ENCODE results near the gene GAS2L3.
"Not testable (repeated sequence)": the region's sequence is repeated elsewhere in the genome, so short reads cannot be mapped to it uniquely, and the experiment has no call there.

GAS2L3 gene

GRCh38 chr12:100602997-100603396 is 29.5 kb downstream of the GAS2L3 start:
- H3K27ac Mint-ChIP-seq, result not testable (repeated sequence)

DNA sequence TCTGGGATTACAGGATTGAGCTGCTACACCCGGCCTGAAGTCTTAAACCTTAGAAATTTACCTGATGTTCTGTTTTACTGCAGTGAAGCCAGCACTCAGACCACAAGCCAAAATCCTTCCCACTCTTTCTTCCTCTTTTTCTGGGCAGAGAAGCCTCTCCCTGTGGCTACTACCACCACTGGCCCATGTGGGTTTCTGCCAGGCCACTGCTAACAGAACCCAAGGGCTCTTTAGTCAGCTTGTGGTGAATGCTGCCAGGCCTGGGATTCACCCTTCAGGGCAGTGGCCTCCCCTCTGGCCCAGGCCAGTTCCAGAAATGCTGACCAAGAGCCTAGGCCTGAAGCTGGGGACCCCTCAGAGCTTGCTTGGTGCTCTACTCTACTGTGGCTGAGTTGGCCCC is 35.3 kb downstream of the GAS2L3 start:
- Mint-ChIP-seq H3K4me1 (ENCODE audit: low read depth) (no peaks in the 10 kb centered on the region), H3K9me3 (no peaks in the 10 kb centered on the region), H3K27ac (no peak overlapping the region), H3K36me3 (ENCODE audit: low read depth) (no peaks in the 10 kb centered on the region), H3K27me3 (ENCODE audit: low read depth) (no peaks in the 10 kb centered on the region), H3K4me3 (no peak overlapping the region)

More at GRCh38 chr12:100602997-100603396, 29.5 kb downstream of the GAS2L3 start:
- H3K4me3 Mint-ChIP-seq; H3K36me3 Mint-ChIP-seq (ENCODE audit: low read depth); H3K9me3 Mint-ChIP-seq; H3K4me1 Mint-ChIP-seq (ENCODE audit: low read depth); H3K27me3 Mint-ChIP-seq (ENCODE audit: low read depth): not testable (repeated sequence)

- no peak overlapping the region for H3K4me3 Mint-ChIP-seq
- H3K27ac Mint-ChIP-seq, result no peak overlapping the region
- H3K9me3 Mint-ChIP-seq, result no peaks in the 10 kb centered on the region
Observed at GRCh38 chr12:100610666-100611430, 37.4 kb downstream of the GAS2L3 start.

DNA sequence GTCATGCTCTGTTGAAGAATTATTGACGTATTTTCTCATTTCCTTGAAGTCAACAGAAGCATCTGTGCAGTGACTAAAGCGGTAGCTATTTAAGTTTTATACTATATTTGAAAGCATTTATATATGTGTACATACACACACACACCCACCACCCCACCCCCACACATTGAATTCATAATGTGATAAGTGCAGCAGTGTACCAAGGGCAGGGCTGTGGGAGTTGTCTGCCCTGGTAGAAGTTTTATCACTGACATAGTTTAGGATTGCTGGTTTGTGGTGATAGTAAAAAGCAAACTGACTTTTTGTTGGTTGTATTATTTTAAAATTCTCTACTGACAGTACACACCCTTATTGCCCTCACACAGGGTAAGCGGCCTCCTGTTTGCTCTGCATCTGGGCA is 39.1 kb downstream of the GAS2L3 start:
- Mint-ChIP-seq H3K4me1 (ENCODE audit: low read depth) (no peaks in the 10 kb centered on the region), H3K27ac (no peak overlapping the region), H3K27me3 (ENCODE audit: low read depth) (no peaks in the 10 kb centered on the region)

More at GRCh38 chr12:100610666-100611430, 37.4 kb downstream of the GAS2L3 start:
- Mint-ChIP-seq H3K27me3 (ENCODE audit: low read depth) (no peaks in the 10 kb centered on the region), H3K36me3 (ENCODE audit: low read depth) (no peaks in the 10 kb centered on the region), H3K4me1 (ENCODE audit: low read depth) (no peaks in the 10 kb centered on the region)

DNA sequence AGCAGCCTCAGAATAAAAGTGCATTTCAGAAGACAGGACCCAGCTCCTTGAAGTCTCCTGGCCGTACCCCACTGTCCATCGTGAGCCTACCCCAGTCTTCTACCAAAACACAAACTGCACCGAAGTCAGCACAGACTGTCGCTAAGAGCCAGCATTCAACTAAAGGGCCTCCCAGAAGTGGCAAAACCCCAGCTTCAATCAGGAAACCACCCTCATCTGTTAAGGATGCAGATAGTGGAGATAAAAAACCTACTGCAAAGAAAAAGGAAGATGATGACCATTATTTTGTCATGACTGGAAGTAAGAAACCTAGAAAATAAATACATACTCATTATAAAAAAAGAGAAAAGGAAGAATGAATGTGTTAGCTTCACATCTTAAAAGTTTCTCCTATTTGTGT is 51.1 kb downstream of the GAS2L3 start:
- no peak overlapping the region for H3K27ac Mint-ChIP-seq
- peaks cover 3% of the 10 kb centered on the region for H3K4me1 Mint-ChIP-seq (ENCODE audit: low read depth)
- no peaks in the 10 kb centered on the region for H3K36me3 Mint-ChIP-seq (ENCODE audit: low read depth)
- H3K27me3 Mint-ChIP-seq (ENCODE audit: low read depth), result peaks cover 4% of the 10 kb centered on the region
- H3K4me3 Mint-ChIP-seq, result no peak overlapping the region
- H3K9me3 Mint-ChIP-seq, result no peaks in the 10 kb centered on the region

More for the DNA sequence above, 39.1 kb downstream of the GAS2L3 start:
- no peaks in the 10 kb centered on the region for H3K36me3 Mint-ChIP-seq (ENCODE audit: low read depth)
- H3K4me3 Mint-ChIP-seq, result no peak overlapping the region
- H3K9me3 Mint-ChIP-seq, result no peaks in the 10 kb centered on the region

- Mint-ChIP-seq H3K4me1 (ENCODE audit: low read depth) (no peaks in the 10 kb centered on the region), H3K27me3 (ENCODE audit: low read depth) (no peaks in the 10 kb centered on the region), H3K4me3 (no peak overlapping the region), H3K27ac (no peak overlapping the region), H3K36me3 (ENCODE audit: low read depth) (no peaks in the 10 kb centered on the region), H3K9me3 (peaks cover 9% of the 10 kb centered on the region)
Observed at GRCh38 chr12:100632445-100632892, 59.0 kb downstream of the GAS2L3 start.

- H3K4me3 Mint-ChIP-seq; H3K4me1 Mint-ChIP-seq (ENCODE audit: low read depth); H3K27ac Mint-ChIP-seq; H3K9me3 Mint-ChIP-seq; H3K27me3 Mint-ChIP-seq (ENCODE audit: low read depth); H3K36me3 Mint-ChIP-seq (ENCODE audit: low read depth): not testable (repeated sequence)
Observed at GRCh38 chr12:100633082-100633785, 59.8 kb downstream of the GAS2L3 start.

- H3K27ac Mint-ChIP-seq, result no peak overlapping the region
- no peaks in the 10 kb centered on the region for H3K4me1 Mint-ChIP-seq (ENCODE audit: low read depth)
- H3K9me3 Mint-ChIP-seq, result peaks cover 4% of the 10 kb centered on the region
- no peak overlapping the region for H3K4me3 Mint-ChIP-seq
- no peaks in the 10 kb centered on the region for H3K27me3 Mint-ChIP-seq (ENCODE audit: low read depth)
- H3K36me3 Mint-ChIP-seq (ENCODE audit: low read depth), result no peaks in the 10 kb centered on the region
Observed at GRCh38 chr12:100643246-100643645, 69.8 kb downstream of the GAS2L3 start.

DNA sequence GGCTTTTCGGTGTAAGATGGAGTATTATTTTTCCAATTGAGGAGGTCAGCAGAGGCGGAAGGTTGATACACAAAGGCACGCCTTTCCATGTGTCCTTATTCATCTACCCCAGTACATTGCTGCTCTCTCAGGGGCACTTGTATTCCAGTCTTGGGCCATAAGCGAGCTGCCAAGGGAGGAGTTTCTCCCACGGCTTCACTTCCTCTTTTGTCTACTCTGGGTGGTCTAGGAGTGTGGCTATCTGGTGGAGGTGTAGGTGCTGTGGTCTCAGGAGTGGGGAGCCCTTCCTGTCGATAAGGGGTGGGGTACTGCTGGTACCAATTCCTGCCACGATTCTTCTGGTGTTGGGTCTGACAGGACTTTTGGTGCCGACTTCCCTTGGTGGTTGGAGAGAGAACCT is 73.4 kb downstream of the GAS2L3 start:
- H3K4me3 Mint-ChIP-seq, result no peak overlapping the region
- H3K27me3 Mint-ChIP-seq (ENCODE audit: low read depth), result no peaks in the 10 kb centered on the region
- H3K4me1 Mint-ChIP-seq (ENCODE audit: low read depth), result no peaks in the 10 kb centered on the region
- peaks cover 4% of the 10 kb centered on the region for H3K9me3 Mint-ChIP-seq
- no peak overlapping the region for H3K27ac Mint-ChIP-seq
- no peaks in the 10 kb centered on the region for H3K36me3 Mint-ChIP-seq (ENCODE audit: low read depth)

- no peak overlapping the region for H3K27ac Mint-ChIP-seq
- no peaks in the 10 kb centered on the region for H3K4me1 Mint-ChIP-seq (ENCODE audit: low read depth)
- H3K36me3 Mint-ChIP-seq (ENCODE audit: low read depth), result no peaks in the 10 kb centered on the region
- no peak overlapping the region for H3K4me3 Mint-ChIP-seq
- no peaks in the 10 kb centered on the region for H3K9me3 Mint-ChIP-seq
- H3K27me3 Mint-ChIP-seq (ENCODE audit: low read depth), result no peaks in the 10 kb centered on the region
Observed at GRCh38 chr12:100651108-100651507, 77.6 kb downstream of the GAS2L3 start.

DNA sequence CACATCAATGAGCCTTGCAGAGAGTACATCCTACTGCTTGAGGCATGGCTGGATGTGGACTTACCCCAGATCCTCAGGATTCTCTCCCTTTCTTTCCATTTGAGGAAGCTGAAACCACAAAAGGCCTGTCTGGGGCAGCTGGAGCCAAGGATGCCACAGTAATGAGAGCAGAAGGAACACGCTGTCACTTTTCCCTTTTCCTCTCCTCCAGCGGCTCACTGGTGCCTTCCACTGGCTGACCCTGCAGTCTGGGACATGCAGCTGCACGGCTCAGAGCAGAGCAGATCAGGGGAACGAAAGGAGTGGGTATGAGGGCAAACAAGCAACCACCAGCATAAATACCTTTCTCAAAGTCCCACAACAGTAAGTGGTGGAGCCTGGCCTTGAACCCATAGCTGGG is 78.2 kb downstream of the GAS2L3 start:
- Mint-ChIP-seq H3K27ac (no peak overlapping the region), H3K27me3 (ENCODE audit: low read depth) (no peaks in the 10 kb centered on the region), H3K9me3 (no peaks in the 10 kb centered on the region), H3K4me1 (ENCODE audit: low read depth) (no peaks in the 10 kb centered on the region), H3K36me3 (ENCODE audit: low read depth) (no peaks in the 10 kb centered on the region), H3K4me3 (no peak overlapping the region)

- H3K36me3 Mint-ChIP-seq (ENCODE audit: low read depth), result no peaks in the 10 kb centered on the region
Observed at GRCh38 chr12:100652488-100652887, 79.0 kb downstream of the GAS2L3 start.

DNA sequence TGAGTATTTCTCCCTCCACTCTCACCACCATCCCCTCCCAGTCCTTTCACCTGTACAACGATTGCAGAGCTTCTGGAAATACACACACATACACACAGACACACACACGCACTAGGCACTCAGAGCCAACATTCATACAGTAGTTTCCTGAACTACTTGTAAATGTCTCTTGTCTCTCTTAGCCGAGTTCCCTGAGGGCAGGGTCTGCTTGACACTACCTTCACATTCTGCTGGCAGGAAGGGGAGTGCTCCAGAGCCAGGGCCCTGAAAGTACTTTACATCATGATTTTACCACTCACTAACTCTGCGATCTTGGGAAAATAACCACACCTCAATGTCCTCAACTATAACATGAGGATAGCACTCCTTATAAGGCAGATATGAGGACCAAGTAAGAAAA is 82.7 kb downstream of the GAS2L3 start:
- Mint-ChIP-seq H3K4me1 (ENCODE audit: low read depth) (no peaks in the 10 kb centered on the region), H3K4me3 (no peak overlapping the region), H3K9me3 (no peaks in the 10 kb centered on the region), H3K36me3 (ENCODE audit: low read depth) (no peaks in the 10 kb centered on the region), H3K27ac (no peak overlapping the region), H3K27me3 (ENCODE audit: low read depth) (no peaks in the 10 kb centered on the region)

More at GRCh38 chr12:100652488-100652887, 79.0 kb downstream of the GAS2L3 start:
- Mint-ChIP-seq H3K9me3 (no peaks in the 10 kb centered on the region), H3K4me1 (ENCODE audit: low read depth) (no peaks in the 10 kb centered on the region), H3K27me3 (ENCODE audit: low read depth) (no peaks in the 10 kb centered on the region), H3K4me3 (no peak overlapping the region), H3K27ac (no peak overlapping the region)

- Mint-ChIP-seq H3K4me1 (ENCODE audit: low read depth) (no peaks in the 10 kb centered on the region), H3K4me3 (no peak overlapping the region), H3K9me3 (no peaks in the 10 kb centered on the region), H3K27me3 (ENCODE audit: low read depth) (no peaks in the 10 kb centered on the region), H3K36me3 (ENCODE audit: low read depth) (no peaks in the 10 kb centered on the region), H3K27ac (no peak overlapping the region)
Observed at GRCh38 chr12:100656856-100657255, 83.4 kb downstream of the GAS2L3 start.

DNA sequence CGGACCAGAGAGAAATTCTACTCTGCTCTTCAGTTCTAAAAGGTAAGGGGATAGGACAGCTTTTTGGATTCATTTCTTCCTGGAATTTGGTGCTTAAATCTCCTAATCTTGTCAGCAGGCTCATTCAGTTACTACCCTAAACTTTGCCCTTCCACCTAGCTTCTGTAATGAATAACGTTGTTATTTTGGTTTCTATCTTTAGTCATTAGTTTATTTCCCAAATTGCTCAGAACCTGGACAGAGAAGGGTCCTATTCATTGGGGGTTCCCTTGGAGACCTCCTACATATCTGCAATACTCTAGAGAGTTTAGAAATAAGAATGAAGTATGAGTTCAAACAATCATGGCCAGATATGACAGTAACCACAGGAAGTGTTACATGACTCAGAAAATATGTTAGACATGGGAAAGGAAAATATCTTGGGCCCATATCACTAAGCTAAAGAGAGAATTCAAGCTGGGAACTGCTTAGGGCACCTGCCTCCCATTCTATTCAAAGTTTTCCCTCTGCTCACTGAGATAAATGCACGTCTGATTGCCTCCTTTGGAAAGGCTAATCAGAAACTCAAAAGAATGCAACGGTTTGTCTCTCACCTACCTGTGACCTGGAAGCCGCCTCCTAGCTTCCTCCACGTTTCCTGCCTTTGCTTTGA is 87.9 kb downstream of the GAS2L3 start:
- no peak overlapping the region for H3K4me3 Mint-ChIP-seq
- H3K36me3 Mint-ChIP-seq (ENCODE audit: low read depth), result no peaks in the 10 kb centered on the region
- no peaks in the 10 kb centered on the region for H3K4me1 Mint-ChIP-seq (ENCODE audit: low read depth)
- no peaks in the 10 kb centered on the region for H3K9me3 Mint-ChIP-seq
- H3K27me3 Mint-ChIP-seq (ENCODE audit: low read depth), result no peaks in the 10 kb centered on the region
- no peak overlapping the region for H3K27ac Mint-ChIP-seq

Measured in T-helper 1 cell treated with Interleukin-12 subunit alpha and Interleukin-12 subunit beta and Interleukin-4 antibody, amounts not matched to agents 30 μg/mL and 1 μg/mL, for 36 hours (primary cell).